ENCODE measurements around the gene TUSC2. TPM values are rescaled to one million over a fixed set of nuclear protein-coding genes. Genes with fewer than 3 reads are reported as not detected.

Gene TUSC2
- total and polyA plus RNA-seq, 2 of the 13 experiments (the other 11 are each of a cell fraction or from before 2014, with no cell fraction given): 36.7 to 39.1 TPM

- peak; percentile 94; the same call in 1 of the 2 replicates for TF ChIP-seq ZNF639 (CRISPR knock-in tag; conservative IDR thresholded peaks at IDR 0.05)
- TF ChIP-seq SP1 (IDR thresholded peaks at IDR 0.05): no peak
- TF ChIP-seq SP1 (CRISPR knock-in tag; IDR thresholded peaks at IDR 0.05): peak; percentile 52
- TF ChIP-seq CBFB (CRISPR knock-in tag; IDR thresholded peaks at IDR 0.05): peak; percentile 84; the same call in 1 of the 2 replicates
- no peak for TF ChIP-seq ZNF207 (IDR thresholded peaks at IDR 0.05; ENCODE audit: borderline replicate concordance)
- no peak for TF ChIP-seq NFKBIZ (CRISPR knock-in tag; IDR thresholded peaks at IDR 0.05)
- TF ChIP-seq ZNF816 (CRISPR knock-in tag; IDR thresholded peaks at IDR 0.05; ENCODE audit: borderline replicate concordance): no peak
- TF ChIP-seq ARHGAP35 (CRISPR knock-in tag; IDR thresholded peaks at IDR 0.05; ENCODE audit: borderline replicate concordance): peak; percentile 90
- TF ChIP-seq NCOA5 (CRISPR knock-in tag; IDR thresholded peaks at IDR 0.05): no peak
- TF ChIP-seq ZZZ3 (CRISPR knock-in tag; IDR thresholded peaks at IDR 0.05; ENCODE audit: borderline replicate concordance): no peak
- TF ChIP-seq HDAC6 (IDR thresholded peaks at IDR 0.05; ENCODE audit: low read depth, low read length): no peak
- peak; percentile 88 for TF ChIP-seq TGIF2 (CRISPR knock-in tag; IDR thresholded peaks at IDR 0.05)
- TF ChIP-seq RXRA (CRISPR knock-in tag; IDR thresholded peaks at IDR 0.05): no peak; the same call in 1 of the 2 replicates
- TF ChIP-seq ZSCAN5A (CRISPR knock-in tag; IDR thresholded peaks at IDR 0.05; ENCODE audit: borderline replicate concordance): no peak; the same call in 1 of the 2 replicates
- no peak for TF ChIP-seq IKZF1 (IDR thresholded peaks at IDR 0.05)
- peak; percentile 75; the same call in 1 of the 2 replicates for TF ChIP-seq SKIL (CRISPR knock-in tag; IDR thresholded peaks at IDR 0.05; ENCODE audit: borderline replicate concordance)
- TF ChIP-seq SMAD1 (CRISPR knock-in tag; IDR thresholded peaks at IDR 0.05; ENCODE audit: borderline replicate concordance, low read depth): no peak; the same call in 1 of the 2 replicates
- TF ChIP-seq ZFX (CRISPR knock-in tag; IDR thresholded peaks at IDR 0.05; ENCODE audit: low read depth): peak; percentile 94
- peak; percentile 55 for TF ChIP-seq ELF3 (CRISPR knock-in tag; IDR thresholded peaks at IDR 0.05)
- peak; percentile 25; the same call in 1 of the 2 replicates for TF ChIP-seq FOXP4 (CRISPR knock-in tag; IDR thresholded peaks at IDR 0.05)
- peak; percentile 94 for TF ChIP-seq RBFOX2 (IDR thresholded peaks at IDR 0.05; ENCODE audit: low read depth, low read length)
- TF ChIP-seq ZNF878 (CRISPR knock-in tag; IDR thresholded peaks at IDR 0.05): 0 out of 2 replicates have a peak, but pooled peaks have one; percentile 1
- peak in 1 of 2 experiments; percentile 15; a peak in 1 of 4 replicates for TF ChIP-seq ATF4 (CRISPR knock-in tag; IDR thresholded peaks at IDR 0.05)
Observed at GRCh38 chr3:50337175-50337861, 9.3 kb upstream of the TUSC2 start (continued).

All from HepG2 (cell line).